ENCODE measurements around the gene GOLT1A.

Gene GOLT1A

DNA sequence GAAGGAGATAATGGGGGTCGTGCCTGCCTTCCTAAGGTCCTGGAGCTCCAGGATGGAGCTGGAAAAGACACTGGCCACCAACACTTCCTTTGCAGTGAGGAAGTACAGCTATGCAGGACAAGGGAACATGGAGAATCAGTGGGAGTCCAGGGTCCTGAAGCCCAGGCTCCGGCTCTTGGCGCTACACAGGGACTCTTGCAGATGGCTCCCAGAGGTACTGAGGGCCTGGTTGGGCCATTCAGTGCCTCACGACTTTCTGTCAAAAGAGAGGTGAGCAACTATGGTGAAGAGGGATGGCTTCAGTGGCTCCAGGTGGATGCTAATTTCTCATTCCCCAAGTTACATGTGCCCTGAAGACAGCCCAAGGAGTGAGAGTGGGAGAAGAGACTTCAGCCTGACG, 60.1 kb downstream of the GOLT1A start:
- no peak for DNase-seq

GRCh38 chr1:204152310-204153044, 61.3 kb downstream of the GOLT1A start:
- no peak for DNase-seq

- DNase-seq: peak; percentile 34 to 75
These were observed 62.1 kb downstream of the GOLT1A start, which contains the start of gene ETNK2 for GRCh38 chr1:204151552-204152309. Gene ETNK2, minus strand, starts transcription at chr1:204152044. Its CDS starts 192 bp downstream, at chr1:204151852.

DNA sequence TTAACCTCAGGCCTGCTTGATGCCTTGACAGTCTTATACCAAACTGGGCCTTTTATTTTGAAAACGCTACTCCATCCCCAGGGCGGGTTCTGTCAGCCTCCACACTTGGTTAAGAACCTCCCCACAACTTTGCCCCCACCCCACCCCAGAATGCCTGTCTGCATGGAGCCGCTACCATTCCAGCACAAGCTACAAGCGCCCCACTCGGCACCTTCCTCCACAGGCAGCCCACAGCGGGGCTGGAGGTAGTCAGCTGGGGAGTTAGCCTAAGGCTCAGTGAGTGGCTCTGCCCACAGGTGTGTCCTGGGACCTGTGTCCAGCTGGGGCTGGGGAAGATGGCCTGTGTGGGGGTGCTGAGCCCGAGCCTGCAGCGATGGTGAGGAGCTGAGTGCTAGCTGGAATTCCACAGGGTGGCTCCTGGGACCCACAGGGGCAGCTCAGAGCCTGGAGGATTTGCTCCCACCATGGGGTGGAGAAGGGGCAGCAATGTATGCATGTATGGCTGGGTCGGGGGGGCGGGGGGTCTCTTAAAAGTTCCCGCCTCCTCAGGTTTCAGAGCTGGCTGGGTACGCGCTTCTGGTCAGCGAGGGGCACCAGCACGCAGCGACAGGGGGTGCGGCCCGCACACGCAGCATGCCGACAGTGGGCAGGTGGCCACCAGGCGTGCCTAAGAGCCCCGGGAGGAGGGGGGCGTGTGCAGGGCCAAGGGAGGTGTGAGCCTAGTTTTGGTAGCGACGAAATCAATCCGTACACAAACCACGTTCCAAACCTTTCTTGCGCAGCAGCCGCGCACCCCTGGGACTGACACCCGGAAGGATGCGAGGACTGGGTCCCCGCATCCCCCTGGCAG, 62.9 kb downstream of the GOLT1A start:
- DNase-seq: no peak

- no peak for DNase-seq
These were observed 63.9 kb downstream of the GOLT1A start for GRCh38 chr1:204149635-204150565.

- peak in 1 of 2 experiments; percentile 35 for DNase-seq
These were observed 64.7 kb downstream of the GOLT1A start for GRCh38 chr1:204149107-204149506.
